Endodermal cell (in vitro differentiated cells): ENCODE measurements around the gene ABHD8. TPM values are rescaled to one million over a fixed set of nuclear protein-coding genes. Genes with fewer than 3 reads are reported as not detected.

Experiments
- DNase-seq: peaks from one replicate; pipeline ENCODE4 v3.0.0-alpha.2; 2017
- H3K27ac ChIP-seq: 2 replicates; pipeline ENCODE4 v1.5.1; 2013; ENCODE audit warnings: mild to moderate bottlenecking, low read depth, low read length, moderate library complexity
- H3K27me3 ChIP-seq: 2 replicates; pipeline ENCODE4 v1.6.1; 2013; ENCODE audit warnings: mild to moderate bottlenecking, low read length, moderate library complexity; ENCODE audit not compliant: insufficient read depth, control insufficient read depth, poor library complexity, severe bottlenecking
- H3K36me3 ChIP-seq: 2 replicates; pipeline ENCODE4 v1.7.0; 2013; ENCODE audit warnings: mild to moderate bottlenecking, low read length, moderate library complexity; ENCODE audit not compliant: control insufficient read depth, insufficient read depth
- H3K4me1 ChIP-seq: one replicate; pipeline ENCODE4 v1.7.0; 2013; ENCODE audit warnings: low read length; ENCODE audit not compliant: control insufficient read depth, insufficient read depth
- H3K4me3 ChIP-seq: 2 replicates; pipeline ENCODE4 v1.5.1; 2013; ENCODE audit warnings: mild to moderate bottlenecking, low read length, moderate library complexity
- H3K9ac ChIP-seq: 2 replicates; pipeline ENCODE4 v1.6.1; 2013; ENCODE audit warnings: mild to moderate bottlenecking, low read length, moderate library complexity; ENCODE audit not compliant: poor library complexity, severe bottlenecking; ENCODE audit errors: extremely low read depth
- H3K9me3 ChIP-seq: 2 replicates; pipeline ENCODE4 v1.6.1; 2013; ENCODE audit warnings: mild to moderate bottlenecking, low read length, moderate library complexity; ENCODE audit not compliant: control insufficient read depth
- H3K27ac Mint-ChIP-seq: 2 replicates; pipeline ENCODE4 v1.8.0; 2020; ENCODE audit warnings: mixed read lengths
- H3K27me3 Mint-ChIP-seq: 2 replicates; pipeline ENCODE4 v1.8.0; 2021; ENCODE audit warnings: mild to moderate bottlenecking, mixed read lengths; ENCODE audit not compliant: insufficient read depth
- H3K36me3 Mint-ChIP-seq: 2 replicates; pipeline ENCODE4 v1.8.0; 2020; ENCODE audit warnings: low read depth, mixed read lengths
- H3K4me1 Mint-ChIP-seq: 2 replicates; pipeline ENCODE4 v1.8.0; 2020; ENCODE audit warnings: mixed read lengths
- H3K4me3 Mint-ChIP-seq: 2 replicates; pipeline ENCODE4 v1.8.0; 2020; ENCODE audit warnings: mild to moderate bottlenecking, moderate library complexity, mixed read lengths
- H3K9me3 Mint-ChIP-seq: 2 replicates; pipeline ENCODE4 v1.8.0; 2020; ENCODE audit warnings: mild to moderate bottlenecking, mixed read lengths
- CTCF ChIP-seq: fragments of 200-600 bp; sonication (generic); conservative IDR thresholded peaks from 2 replicates; pipeline ENCODE4 v1.5.0; 2021; ENCODE audit warnings: antibody characterized with exemption, mild to moderate bottlenecking
- WGBS, 2 experiments: methylation state at CpG; one replicate each; pipeline versions ENCODE4 v1.1.5 to v1.1.7; 2013; ENCODE audit warnings: missing lambda C conversion rate in 2 of 2, mixed read lengths in 1 of 2; ENCODE audit not compliant: insufficient coverage in 1 of 2, insufficient read length in 1 of 2; 5-methylcytosine and 5-hydroxymethylcytosine counted together
- total RNA-seq, 2 donors: library from RNA; stranded (reverse); fragmentation: NEBNext Ultra II Directional in 1 of 2; extraction: Animal tissue kit (Norgen Biotek cat#: 25700) in 1 of 2; gene quantifications; 2 replicates in 1 of 2; 3 replicates in 1 of 2; pipeline ENCODE4 v1.2.1, GENCODE V29; 2021

ABHD8 gene
- total RNA-seq, 2 donors from 2014 or later: 11.6 to 21.1 TPM

DNA sequence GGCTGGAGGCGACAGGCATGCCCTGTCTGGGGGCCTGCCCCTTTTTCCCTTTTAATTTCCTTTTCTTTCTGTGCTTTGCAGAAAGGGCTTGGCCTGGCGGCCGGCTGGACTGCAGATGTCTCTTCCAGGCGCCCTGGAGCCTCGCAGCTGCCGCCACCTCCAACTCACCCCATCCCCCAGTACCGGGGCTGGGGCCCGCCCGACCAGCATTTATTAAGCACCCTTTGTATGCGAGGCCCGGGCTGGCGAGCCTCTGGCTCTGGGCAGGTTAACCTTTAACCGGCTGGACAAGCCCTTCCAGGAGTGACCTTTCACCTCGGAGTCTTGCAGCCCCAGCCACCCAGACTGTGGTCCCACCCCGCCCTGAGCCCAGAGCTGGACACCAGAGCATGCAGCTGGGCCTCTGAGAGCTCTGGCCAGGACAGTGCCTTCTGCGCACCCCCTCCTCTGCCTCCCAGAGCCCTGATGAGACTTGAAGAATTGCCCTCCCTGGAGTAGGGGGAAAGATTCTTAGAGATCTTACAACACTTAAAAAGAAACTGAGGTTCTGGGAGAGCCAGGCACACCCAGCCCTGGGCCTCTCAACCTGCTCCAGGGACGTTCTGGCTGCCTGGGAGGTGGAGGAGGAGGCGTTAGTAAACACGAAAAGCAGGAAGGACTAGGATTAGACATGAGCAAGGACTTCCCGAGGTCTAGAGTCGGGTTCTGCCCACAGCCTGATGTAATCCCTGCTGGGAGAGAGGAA, 56.4 kb downstream of the ABHD8 start:
- no peaks in the 10 kb centered on the region for H3K36me3 ChIP-seq
- no peak for TF ChIP-seq CTCF
- H3K9ac ChIP-seq: peak overlapping the region; percentile 8
- peaks cover 18% of the 10 kb centered on the region for H3K4me1 ChIP-seq
- peak overlapping the region; percentile 65 for H3K4me3 ChIP-seq
- no peak for DNase-seq
- WGBS, 2 experiments: 17 to 27% methylated on average over 9 to 21 of the region's 21 CpGs
- Mint-ChIP-seq H3K27ac (peak overlapping the region; percentile 99), H3K4me1 (peaks cover 31% of the 10 kb centered on the region), H3K9me3 (no peaks in the 10 kb centered on the region), H3K4me3 (peak overlapping the region; percentile 70), H3K36me3 (peaks cover 3% of the 10 kb centered on the region), H3K27me3 (no peaks in the 10 kb centered on the region)
- H3K27ac ChIP-seq: peak overlapping the region; percentile 95
- no peaks in the 10 kb centered on the region for H3K27me3 ChIP-seq
- H3K9me3 ChIP-seq: no peaks in the 10 kb centered on the region

- Mint-ChIP-seq H3K4me1 (peaks cover 38% of the 10 kb centered on the region), H3K36me3 (peaks cover 10% of the 10 kb centered on the region), H3K27ac (peak within 1 kb of the TSS; percentile 99), H3K27me3 (no peaks in the 10 kb centered on the region), H3K9me3 (no peaks in the 10 kb centered on the region), H3K4me3 (peak within 1 kb of the TSS; percentile 95)
- Histone ChIP-seq H3K4me3 (peak within 1 kb of the TSS; percentile 95), H3K4me1 (peaks cover 18% of the 10 kb centered on the region), H3K9ac (peak within 1 kb of the TSS; percentile 83), H3K9me3 (no peaks in the 10 kb centered on the region), H3K27ac (peak within 1 kb of the TSS; percentile 95), H3K36me3 (peaks cover 9% of the 10 kb centered on the region), H3K27me3 (no peaks in the 10 kb centered on the region)
- no peak for DNase-seq
- TF ChIP-seq CTCF: no peak
- WGBS, 2 experiments: 0% methylated on average over 5 to 65 of the region's 72 CpGs
Measured at GRCh38 chr19:17245535-17245984, 57.7 kb downstream of the ABHD8 start, which contains the start of gene NR2F6. Gene NR2F6, minus strand, starts transcription at chr19:17245919. Its CDS starts 699 bp downstream, at chr19:17245220.

DNA sequence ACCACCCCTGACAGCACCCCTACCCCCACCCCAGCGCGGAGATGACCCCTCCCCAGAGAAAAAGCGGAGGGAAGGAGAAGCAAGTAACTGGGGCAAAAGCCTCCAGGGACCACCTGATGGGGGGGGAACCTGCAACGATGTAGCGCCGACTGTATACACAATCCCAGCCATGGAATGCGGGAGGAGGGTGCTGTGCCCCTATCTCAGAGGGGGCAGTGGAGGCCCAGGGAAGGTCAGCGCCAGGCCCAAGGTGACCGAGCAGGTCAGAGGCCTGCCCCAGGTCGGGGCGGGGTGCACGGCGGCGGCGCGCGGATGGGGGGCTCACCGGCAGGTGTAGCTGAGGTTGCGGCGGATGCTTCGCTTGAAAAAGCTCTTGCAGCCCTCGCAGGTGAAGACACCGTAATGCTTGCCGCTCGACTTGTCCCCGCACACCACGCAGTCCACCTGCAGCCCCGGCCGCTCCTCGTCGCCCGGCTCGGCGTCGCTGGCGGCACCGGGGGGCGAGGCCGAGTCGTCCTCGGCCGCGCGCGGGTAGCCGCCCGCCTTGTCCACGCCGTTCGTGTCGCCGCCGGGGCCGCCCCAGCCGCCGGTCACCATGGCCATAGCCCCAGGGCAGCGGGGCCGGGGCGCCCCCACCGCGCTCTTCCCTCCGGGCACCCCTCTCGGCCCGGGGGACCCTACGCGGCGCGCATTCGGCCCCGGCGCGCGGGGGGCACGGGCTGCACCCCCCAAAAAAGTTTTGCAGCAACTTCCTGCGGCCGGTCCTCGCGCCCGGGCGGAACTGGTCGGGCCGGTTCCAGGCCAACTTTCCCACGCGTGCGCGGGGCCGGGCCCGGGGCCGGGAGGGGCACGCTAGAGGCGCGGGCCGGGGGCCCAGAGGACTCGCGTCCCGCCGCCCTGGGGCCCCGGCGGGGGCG, 58.3 kb downstream of the ABHD8 start:
- Histone ChIP-seq H3K27me3 (no peaks in the 10 kb centered on the region), H3K4me1 (peaks cover 18% of the 10 kb centered on the region), H3K9me3 (no peaks in the 10 kb centered on the region), H3K36me3 (peaks cover 16% of the 10 kb centered on the region), H3K9ac (peak overlapping the region; percentile 83), H3K4me3 (peak overlapping the region; percentile 95), H3K27ac (peak overlapping the region; percentile 49)
- WGBS, 2 experiments: 0% methylated on average over 35 to 100 of the region's 100 CpGs
- no peaks in the 10 kb centered on the region for H3K9me3 Mint-ChIP-seq
- no peak for TF ChIP-seq CTCF
- H3K36me3 Mint-ChIP-seq: peaks cover 9% of the 10 kb centered on the region
- H3K27ac Mint-ChIP-seq: peak overlapping the region; percentile 95
- peaks cover 39% of the 10 kb centered on the region for H3K4me1 Mint-ChIP-seq
- H3K4me3 Mint-ChIP-seq: peak overlapping the region; percentile 95
- DNase-seq: peak; percentile 71
- H3K27me3 Mint-ChIP-seq: no peaks in the 10 kb centered on the region
